GM18951 (cell line): ENCODE results near the gene STK33.

Source experiments
- POLR2A ChIP-seq: IDR thresholded peaks from 4 replicates; pipeline ENCODE4 v1.6.1; 2011; ENCODE audit warnings: mild to moderate bottlenecking; ENCODE audit not compliant: insufficient read length, insufficient read depth; ENCODE audit errors: extremely low read depth
- in situ Hi-C: fragments of 300-500 bp; cut with MboI; formaldehyde crosslinking; loops from one replicate; pipeline ENCODE4 v1.12.0; 2022; ENCODE audit warnings: low sequenced_read_pairs, mixed read lengths, inconsistent platforms; ENCODE audit not compliant: unreplicated experiment

Gene STK33

GRCh38 chr11:8561461-8561860 is 32.6 kb downstream of the STK33 start:
- in situ Hi-C loops, result loop anchor here (10.0 to 25.0 kb wide), 2 partner anchors 217 to 324 kb away; no protein-coding TSS in a partner anchor
- TF ChIP-seq POLR2A, result no peak

- TF ChIP-seq POLR2A, result no peak
- in situ Hi-C loops, result loop anchor here (25.0 kb wide), 1 partner anchor 321 kb away; no protein-coding TSS in a partner anchor
Observed at GRCh38 chr11:8558436-8558835, 35.6 kb downstream of the STK33 start.

GRCh38 chr11:8545698-8546366 is 48.2 kb downstream of the STK33 start:
- TF ChIP-seq POLR2A, result no peak
- in situ Hi-C loops, result no loop called here

GRCh38 chr11:8544807-8545206 is 49.2 kb downstream of the STK33 start:
- in situ Hi-C loops, result no loop called here
- no peak for TF ChIP-seq POLR2A

GRCh38 chr11:8543278-8543677 is 50.8 kb downstream of the STK33 start:
- in situ Hi-C loops, result no loop called here
- no peak for TF ChIP-seq POLR2A

- in situ Hi-C loops, result no loop called here
- no peak for TF ChIP-seq POLR2A
Observed at GRCh38 chr11:8541448-8541847, 52.6 kb downstream of the STK33 start.

GRCh38 chr11:8533332-8533731 is 60.7 kb downstream of the STK33 start:
- no peak for TF ChIP-seq POLR2A
- in situ Hi-C loops, result no loop called here

GRCh38 chr11:8532475-8532874 is 61.6 kb downstream of the STK33 start:
- TF ChIP-seq POLR2A, result no peak
- in situ Hi-C loops, result no loop called here

DNA sequence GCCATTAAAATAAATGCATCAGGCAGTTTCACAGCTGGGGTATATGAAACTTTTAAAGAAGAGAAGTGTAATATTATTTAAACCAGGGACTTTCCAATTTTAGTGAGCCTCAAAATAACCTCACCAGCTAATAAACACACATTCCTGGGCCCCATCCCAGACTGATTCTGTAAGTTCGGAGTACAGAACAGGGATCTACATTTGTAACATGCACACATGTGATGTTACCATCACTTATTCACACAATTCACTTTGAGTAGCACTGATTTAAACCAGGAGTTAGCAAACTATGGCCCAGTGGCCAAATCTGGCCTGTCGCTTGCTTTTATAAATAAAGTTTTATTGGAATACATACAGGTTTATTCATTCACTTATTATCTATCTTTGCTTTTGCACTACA is 62.0 kb downstream of the STK33 start:
- no peak for TF ChIP-seq POLR2A
- in situ Hi-C loops, result no loop called here

DNA sequence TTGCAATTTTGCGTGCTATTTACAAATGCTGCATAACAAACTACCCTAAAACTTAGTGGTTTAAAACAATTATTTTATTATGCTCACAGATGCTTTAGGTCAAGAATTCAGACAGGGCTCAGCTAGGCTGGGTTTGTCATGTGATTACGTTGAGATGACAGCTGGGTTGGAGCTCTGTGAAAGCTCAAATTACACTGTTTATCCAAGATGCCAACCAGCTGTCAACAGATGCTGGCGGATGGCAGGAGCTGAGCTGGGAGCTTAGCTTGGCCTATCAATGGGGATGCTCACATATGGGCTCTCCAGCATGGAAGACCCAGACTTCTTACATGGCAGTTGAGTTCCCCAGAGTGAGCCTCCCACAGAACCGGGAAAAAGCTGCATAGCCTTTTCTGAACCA is 62.7 kb downstream of the STK33 start:
- in situ Hi-C loops, result no loop called here
- no peak for TF ChIP-seq POLR2A

GRCh38 chr11:8527939-8528338 is 66.1 kb downstream of the STK33 start:
- no peak for TF ChIP-seq POLR2A
- in situ Hi-C loops, result no loop called here

- TF ChIP-seq POLR2A, result no peak
- in situ Hi-C loops, result no loop called here
Observed at GRCh38 chr11:8523396-8523795, 70.6 kb downstream of the STK33 start.

DNA sequence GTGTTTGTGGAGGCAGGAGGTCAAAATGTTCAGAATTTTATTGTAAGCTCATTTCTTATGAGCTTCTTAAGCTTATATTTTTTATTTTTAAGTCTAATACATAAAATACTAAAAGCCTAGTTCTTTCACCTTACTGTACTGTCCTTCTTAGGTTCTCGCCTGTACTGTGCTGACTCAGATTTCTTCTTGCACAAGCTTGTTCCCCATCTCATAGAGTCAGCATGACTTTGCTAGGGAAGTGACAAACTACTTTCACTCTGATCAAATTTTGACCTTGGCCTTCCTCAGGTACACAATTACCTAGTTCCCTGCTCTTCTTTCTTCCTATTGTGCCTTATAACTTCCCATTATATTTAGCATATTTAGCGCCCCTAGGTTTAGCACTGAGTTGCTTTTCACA is 81.5 kb downstream of the STK33 start:
- in situ Hi-C loops, result no loop called here
- no peak for TF ChIP-seq POLR2A

DNA sequence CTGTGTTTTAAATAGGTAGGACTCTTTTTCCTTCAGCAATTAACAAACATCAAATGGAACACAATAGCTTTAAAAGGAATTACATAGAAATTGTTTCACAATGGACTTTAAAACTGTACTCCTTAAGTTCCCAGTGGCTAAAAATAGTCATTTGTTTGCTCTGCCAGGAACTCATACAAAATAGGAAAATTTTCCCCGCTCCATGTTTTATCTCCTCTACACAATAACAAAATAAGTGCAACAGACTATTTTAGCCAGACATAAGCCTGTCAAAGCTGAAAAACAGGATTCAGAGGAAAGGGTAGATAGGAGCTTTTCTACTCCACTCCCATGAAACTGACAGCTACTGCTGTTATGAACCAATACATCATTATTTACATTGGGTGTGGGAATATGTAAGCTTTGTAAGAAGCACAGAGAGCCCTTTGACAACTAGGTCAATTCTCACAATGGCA is 90.1 kb downstream of the STK33 start:
- no peak for TF ChIP-seq POLR2A
- in situ Hi-C loops, result no loop called here
